Stomach (tissue), 9 donors: ENCODE data around the gene PPP2R5C. TPM values are rescaled to one million over a fixed set of nuclear protein-coding genes. Genes with fewer than 3 reads are reported as not detected.

ENCODE experiments used
- DNase-seq, 2 donors: peaks; one replicate each; pipeline versions ENCODE4 v3.0.0 to v3.0.0-alpha.2; 2013 to 2019
- H3K27ac ChIP-seq, 5 donors: fragments of 200-600 bp in 4 of 5; sonication (generic) in 4 of 5; one replicate each; pipeline ENCODE4 v1.5.1; 2013 to 2019; ENCODE audit warnings: mild to moderate bottlenecking in 1 of 5, moderate library complexity in 1 of 5
- H3K27me3 ChIP-seq, 3 donors: fragments of 200-600 bp; sonication (generic); one replicate each; pipeline ENCODE4 v1.5.1; 2017 to 2019; ENCODE audit warnings: mixed run types in 1 of 3
- H3K36me3 ChIP-seq, 4 donors: fragments of 200-600 bp; sonication (generic); 1 replicate in 3 of 4; 2 replicates in 1 of 4; pipeline ENCODE4 v1.5.1; 2016 to 2019
- H3K4me1 ChIP-seq, 4 donors: fragments of 200-600 bp; sonication (generic); one replicate each; pipeline ENCODE4 v1.5.1; 2016 to 2019
- H3K4me3 ChIP-seq, 4 donors: fragments of 200-600 bp; sonication (generic) in 3 of 4; one replicate each; pipeline ENCODE4 v1.5.1; 2016 to 2019; ENCODE audit warnings: mild to moderate bottlenecking in 1 of 4
- H3K9me3 ChIP-seq, 4 donors: fragments of 200-600 bp; sonication (generic); one replicate each; pipeline ENCODE4 v1.5.1; 2016 to 2019
- CTCF ChIP-seq, 7 experiments: fragments of 450-650 bp in 4 of 7; fragments of 200-600 bp in 3 of 7; sonication (generic) in 3 of 7; IDR thresholded peaks; one replicate each; pipeline ENCODE4 v1.5.1; 2016 to 2019; ENCODE audit warnings: antibody characterized with exemption in 7 of 7, control low read depth in 2 of 7, mild to moderate bottlenecking in 1 of 7
- EP300 ChIP-seq: sonication (generic); formaldehyde crosslinking; IDR thresholded peaks from one replicate; pipeline ENCODE4 v1.6.1; 2017; ENCODE audit warnings: antibody characterized with exemption
- POLR2A ChIP-seq, 4 donors: fragments of 450-650 bp; IDR thresholded peaks; one replicate each; pipeline ENCODE4 v1.6.1; 2016; ENCODE audit warnings: antibody characterized with exemption in 4 of 4, control low read depth in 2 of 4, mild to moderate bottlenecking in 1 of 4, moderate library complexity in 1 of 4
- POLR2AphosphoS5 ChIP-seq, 3 donors: sonication (generic); formaldehyde crosslinking; IDR thresholded peaks; one replicate each; pipeline ENCODE4 v1.6.1; 2016; ENCODE audit warnings: antibody characterized with exemption in 3 of 3
- WGBS, 5 donors: extraction: QIAGEN DNeasy Blood & Tissue Kit in 3 of 5; methylation state at CpG; one replicate each; pipeline versions ENCODE4 v1.1.5 to v1.1.7; 2013 to 2018; 5-methylcytosine and 5-hydroxymethylcytosine counted together
- intact Hi-C: fragments of 100-400 bp; cut with DNase I; formaldehyde crosslinking; loops from one replicate; pipeline ENCODE4 v1.15.1; 2023; ENCODE audit warnings: low total_unique reads
- polyA plus RNA-seq, 3 donors: library from polyadenylated mRNA; stranded (reverse); fragments of 200-250 nt; gene quantifications; one replicate each; pipeline ENCODE4 v1.2.3, GENCODE V29; 2013
- total RNA-seq, 5 donors: library from RNA; depleted of rRNA; stranded (reverse); fragments of >200 nt; gene quantifications; one replicate each; pipeline versions ENCODE4 v1.1.0 to v1.2.3, GENCODE V29; 2014 to 2016
- donor health status: healthy with polysubstance abuse.
- donor health status: Bipolar disorder and iron deficiency.
- donor health status: healthy.

Gene PPP2R5C
- total and polyA plus RNA-seq, 8 donors = 19.7 to 175 (median 89.6) TPM

DNA sequence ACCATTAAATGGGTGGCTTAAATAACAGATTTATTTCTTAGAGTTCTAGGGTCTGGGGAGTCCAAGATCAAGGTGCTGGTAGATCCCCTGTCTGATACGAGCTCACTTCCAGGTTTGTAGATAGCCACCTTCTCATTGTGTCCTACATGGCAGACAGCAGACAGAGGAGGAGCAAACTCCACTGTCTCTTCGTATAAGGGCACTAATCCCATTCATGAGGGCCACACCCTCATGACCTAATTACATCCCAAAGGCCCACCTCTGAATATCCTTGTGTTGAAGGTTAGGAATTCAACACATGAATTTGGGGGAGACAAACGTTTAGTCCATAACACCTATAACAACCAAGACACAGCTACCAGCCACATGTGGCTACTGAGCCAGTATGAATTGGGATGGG is 47.1 kb upstream of the PPP2R5C start:
- H3K4me1 ChIP-seq = no peaks in the 10 kb centered on the region
- peaks cover 0 to 3% (median 0%) of the 10 kb centered on the region in 3 donors for H3K27me3 ChIP-seq
- peaks cover 0 to 12% (median 1%) of the 10 kb centered on the region in 4 donors for H3K9me3 ChIP-seq
- WGBS, 5 donors = 85 to 92% (median 89%) methylated on average over 3 of the region's 3 CpGs
- TF ChIP-seq CTCF (IDR thresholded peaks at IDR 0.05) (no peak), POLR2AphosphoS5 (IDR thresholded peaks at IDR 0.05) (no peak), POLR2A (IDR thresholded peaks at IDR 0.05) (no peak), EP300 (no peak)
- H3K4me3 ChIP-seq = no peak overlapping the region
- intact Hi-C loops = no loop called here
- no peak overlapping the region for H3K27ac ChIP-seq
- no peak for DNase-seq
- H3K36me3 ChIP-seq = no peaks in the 10 kb centered on the region

- Histone ChIP-seq H3K4me1 (no peaks in the 10 kb centered on the region), H3K9me3 (peaks cover 0 to 12% (median 1%) of the 10 kb centered on the region in 4 donors), H3K4me3 (no peak overlapping the region), H3K36me3 (no peaks in the 10 kb centered on the region), H3K27me3 (peaks cover 0 to 3% (median 0%) of the 10 kb centered on the region in 3 donors), H3K27ac (no peak overlapping the region)
- peak in 1 of 2 donors; percentile 22 for DNase-seq
- 84 to 90% (median 87%) methylated on average over 12 to 14 of the region's 14 CpGs for WGBS, 5 donors
- TF ChIP-seq POLR2AphosphoS5 (IDR thresholded peaks at IDR 0.05) (no peak), EP300 (no peak), CTCF (IDR thresholded peaks at IDR 0.05) (no peak), POLR2A (IDR thresholded peaks at IDR 0.05) (no peak)
- intact Hi-C loops = no loop called here
Observed at GRCh38 chr14:101715210-101716076, 46.1 kb upstream of the PPP2R5C start.

GRCh38 chr14:101716077-101716950 is 45.2 kb upstream of the PPP2R5C start:
- Histone ChIP-seq H3K9me3 (peaks cover 0 to 12% (median 1%) of the 10 kb centered on the region in 4 donors), H3K4me3 (no peak overlapping the region), H3K4me1 (no peaks in the 10 kb centered on the region), H3K36me3 (no peaks in the 10 kb centered on the region), H3K27ac (no peak overlapping the region), H3K27me3 (no peaks in the 10 kb centered on the region)
- 84 to 88% (median 85%) methylated on average over 17 to 19 of the region's 19 CpGs for WGBS, 5 donors
- intact Hi-C loops = no loop called here
- peak in 1 of 2 donors; percentile 22 for DNase-seq
- TF ChIP-seq CTCF (IDR thresholded peaks at IDR 0.05) (no peak), EP300 (no peak), POLR2AphosphoS5 (IDR thresholded peaks at IDR 0.05) (no peak), POLR2A (IDR thresholded peaks at IDR 0.05) (no peak)

GRCh38 chr14:101716956-101717662 is 44.4 kb upstream of the PPP2R5C start:
- no peak overlapping the region for H3K4me3 ChIP-seq
- peaks cover 0 to 12% (median 1%) of the 10 kb centered on the region in 4 donors for H3K9me3 ChIP-seq
- TF ChIP-seq POLR2A (IDR thresholded peaks at IDR 0.05) (no peak), EP300 (no peak), POLR2AphosphoS5 (IDR thresholded peaks at IDR 0.05) (no peak), CTCF (IDR thresholded peaks at IDR 0.05) (no peak)
- no peaks in the 10 kb centered on the region for H3K4me1 ChIP-seq
- intact Hi-C loops = no loop called here
- H3K27me3 ChIP-seq = no peaks in the 10 kb centered on the region
- no peak overlapping the region for H3K27ac ChIP-seq
- 79 to 88% (median 86%) methylated on average over 17 of the region's 17 CpGs for WGBS, 5 donors
- DNase-seq = peak in 1 of 2 donors; percentile 20
- no peaks in the 10 kb centered on the region for H3K36me3 ChIP-seq
